GM21619 (cell line): ENCODE measurements around the gene U2AF1.
"Not testable (repeated sequence)": the region's sequence is repeated elsewhere in the genome, so short reads cannot be mapped to it uniquely, and the experiment has no call there.

Source experiments
- ATAC-seq: cut with Tn5 transposase; IDR thresholded peaks from one replicate; pipeline ENCODE4 v1.9.1; 2021; ENCODE audit not compliant: unreplicated experiment

The U2AF1 gene

GRCh38 chr21:43106965-43107793 lies at the start of gene U2AF1:
U2AF1 (minus strand) TSS chr21:43107570; CDS start chr21:43107494, 76 bp downstream.
- ATAC-seq, result peak; percentile 67

- not testable (repeated sequence) for ATAC-seq
These were observed 46.2 kb upstream of the U2AF1 start for GRCh38 chr21:43153601-43154000.

- not testable (repeated sequence) for ATAC-seq
These were observed 42.0 kb upstream of the U2AF1 start for GRCh38 chr21:43149344-43149743.

GRCh38 chr21:43147999-43148398 lies 40.6 kb upstream of the U2AF1 start:
- not testable (repeated sequence) for ATAC-seq

GRCh38 chr21:43146637-43147036 lies 39.3 kb upstream of the U2AF1 start:
- ATAC-seq, result not testable (repeated sequence)

- ATAC-seq, result not testable (repeated sequence)
These were observed 34.0 kb upstream of the U2AF1 start for GRCh38 chr21:43141407-43141806.

GRCh38 chr21:43138944-43139343 lies 31.6 kb upstream of the U2AF1 start:
- ATAC-seq, result not testable (repeated sequence)

- ATAC-seq, result not testable (repeated sequence)
These were observed 27.1 kb upstream of the U2AF1 start for GRCh38 chr21:43134520-43134919.

GRCh38 chr21:43130094-43130493 lies 22.7 kb upstream of the U2AF1 start:
- ATAC-seq, result not testable (repeated sequence)

- ATAC-seq, result not testable (repeated sequence)
These were observed 8.6 kb upstream of the U2AF1 start for GRCh38 chr21:43115956-43116355.

- not testable (repeated sequence) for ATAC-seq
These were observed 7.1 kb upstream of the U2AF1 start for GRCh38 chr21:43114483-43114882.

- ATAC-seq, result not testable (repeated sequence)
These were observed 1.6 kb upstream of the U2AF1 start for GRCh38 chr21:43109006-43109405.

GRCh38 chr21:43108177-43108576 lies 807 bp upstream of the U2AF1 start:
- not testable (repeated sequence) for ATAC-seq

GRCh38 chr21:43107794-43108137 lies 396 bp upstream of the U2AF1 start:
- not testable (repeated sequence) for ATAC-seq

GRCh38 chr21:43104642-43105041 lies 2.7 kb downstream of the U2AF1 start:
- not testable (repeated sequence) for ATAC-seq

GRCh38 chr21:43102281-43102680 lies 5.1 kb downstream of the U2AF1 start:
- not testable (repeated sequence) for ATAC-seq

- not testable (repeated sequence) for ATAC-seq
These were observed 5.7 kb downstream of the U2AF1 start for GRCh38 chr21:43101676-43102075.

GRCh38 chr21:43101000-43101399 lies 6.4 kb downstream of the U2AF1 start:
- not testable (repeated sequence) for ATAC-seq

GRCh38 chr21:43091979-43092614 lies 15.3 kb downstream of the U2AF1 start:
- ATAC-seq, result not testable (repeated sequence)

- not testable (repeated sequence) for ATAC-seq
These were observed 16.4 kb downstream of the U2AF1 start for GRCh38 chr21:43090947-43091346.

- ATAC-seq, result not testable (repeated sequence)
These were observed 17.9 kb downstream of the U2AF1 start for GRCh38 chr21:43089463-43089862.
